HG03575 (cell line): ENCODE measurements around the gene ADGRB2.
"Not testable (repeated sequence)": the region's sequence is repeated elsewhere in the genome, so short reads cannot be mapped to it uniquely, and the experiment has no call there.

ENCODE experiments used
- ATAC-seq: cut with Tn5 transposase; IDR thresholded peaks from one replicate; pipeline ENCODE4 v1.9.1; 2021; ENCODE audit not compliant: unreplicated experiment, insufficient number of reproducible peaks, low FRiP score; ENCODE audit errors: extremely low read depth

Gene ADGRB2

DNA sequence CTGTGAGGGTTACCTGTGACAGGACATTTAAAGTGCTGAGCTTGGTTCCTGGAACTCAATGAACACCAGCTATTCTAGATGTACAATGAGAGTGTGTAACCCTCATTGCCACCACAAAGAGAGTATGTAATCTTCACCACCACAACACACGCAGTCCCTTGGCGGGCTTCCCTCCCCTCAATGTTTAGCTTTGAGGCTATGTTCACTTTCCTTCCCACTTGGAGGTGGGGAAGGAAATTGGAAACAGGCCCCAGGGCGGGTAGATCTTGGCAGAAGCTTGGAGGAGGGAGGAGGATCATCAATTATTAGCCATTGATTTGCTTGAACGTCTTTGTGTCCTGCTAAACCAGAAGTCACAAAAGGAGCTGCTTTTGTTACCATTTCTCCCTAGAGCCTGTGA is 52.1 kb downstream of the ADGRB2 start:
- no peak for ATAC-seq

DNA sequence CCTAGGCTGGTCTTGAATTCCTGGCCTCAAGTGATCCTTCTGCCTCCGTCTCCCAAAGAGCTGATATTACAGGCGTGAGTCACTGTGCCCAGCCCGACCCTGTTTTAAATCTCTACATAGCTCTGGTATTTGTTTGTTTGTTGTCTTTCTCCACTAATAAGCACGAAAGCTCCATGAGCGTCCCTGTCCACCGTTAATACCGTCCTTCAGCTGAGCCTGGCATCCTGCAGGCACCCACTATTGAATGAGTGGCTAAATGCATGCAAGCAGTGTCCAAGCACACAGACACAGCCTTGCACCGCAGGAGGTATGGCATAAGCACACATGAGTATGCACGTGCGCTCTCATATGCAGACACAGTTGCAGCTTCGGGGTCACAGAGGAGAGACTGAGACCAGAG is 55.8 kb downstream of the ADGRB2 start:
- ATAC-seq = no peak

DNA sequence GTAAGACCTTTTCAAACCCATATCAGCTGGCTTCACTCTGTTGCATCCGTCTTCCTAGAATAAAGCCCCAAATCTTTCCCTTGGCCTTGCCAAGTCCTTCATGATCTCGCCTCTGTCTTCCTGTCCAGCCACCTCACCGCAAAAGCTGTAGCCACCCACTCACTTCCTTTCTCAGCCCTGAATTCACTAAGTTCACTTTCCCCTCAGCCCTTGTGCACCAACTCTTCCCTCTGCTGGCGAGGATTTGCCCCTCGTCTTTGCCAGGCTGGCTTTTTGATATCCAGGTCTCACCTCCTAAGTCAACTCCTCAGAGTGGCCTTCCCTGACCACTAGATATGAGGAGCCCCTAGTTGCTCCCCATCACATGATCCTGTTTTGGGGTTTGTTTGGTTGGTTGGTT is 56.4 kb downstream of the ADGRB2 start:
- ATAC-seq = no peak

DNA sequence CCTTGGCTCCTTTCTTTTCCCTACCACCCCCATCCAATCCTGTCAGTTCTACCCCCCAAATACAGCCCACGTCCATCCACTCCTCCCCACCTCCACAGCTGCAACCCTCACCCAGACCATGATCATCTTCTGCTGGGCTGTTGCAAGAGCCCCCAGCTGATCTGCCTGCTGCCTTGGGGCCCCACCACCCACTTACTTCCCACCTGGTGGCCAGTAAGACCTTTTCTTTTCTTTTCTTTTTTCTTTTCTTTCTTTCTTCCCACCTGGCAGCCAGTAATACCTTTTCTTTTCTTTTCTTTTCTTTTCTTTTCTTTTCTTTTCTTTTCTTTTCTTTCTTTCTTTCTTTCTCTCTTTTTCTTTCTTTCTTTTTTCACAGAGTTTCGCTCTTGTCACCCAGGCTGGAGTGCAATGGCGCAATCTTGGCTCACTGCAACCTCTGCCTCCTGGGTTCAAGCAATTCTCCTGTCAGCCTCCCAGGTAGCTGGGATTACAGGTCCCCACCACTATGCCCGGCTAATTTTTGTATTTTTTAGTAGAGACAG is 57.0 kb downstream of the ADGRB2 start:
- not testable (repeated sequence) for ATAC-seq

- ATAC-seq = no peak
These were observed 57.6 kb downstream of the ADGRB2 start for GRCh38 chr1:31706384-31707058.

GRCh38 chr1:31705080-31705866 is 58.9 kb downstream of the ADGRB2 start:
- no peak for ATAC-seq

DNA sequence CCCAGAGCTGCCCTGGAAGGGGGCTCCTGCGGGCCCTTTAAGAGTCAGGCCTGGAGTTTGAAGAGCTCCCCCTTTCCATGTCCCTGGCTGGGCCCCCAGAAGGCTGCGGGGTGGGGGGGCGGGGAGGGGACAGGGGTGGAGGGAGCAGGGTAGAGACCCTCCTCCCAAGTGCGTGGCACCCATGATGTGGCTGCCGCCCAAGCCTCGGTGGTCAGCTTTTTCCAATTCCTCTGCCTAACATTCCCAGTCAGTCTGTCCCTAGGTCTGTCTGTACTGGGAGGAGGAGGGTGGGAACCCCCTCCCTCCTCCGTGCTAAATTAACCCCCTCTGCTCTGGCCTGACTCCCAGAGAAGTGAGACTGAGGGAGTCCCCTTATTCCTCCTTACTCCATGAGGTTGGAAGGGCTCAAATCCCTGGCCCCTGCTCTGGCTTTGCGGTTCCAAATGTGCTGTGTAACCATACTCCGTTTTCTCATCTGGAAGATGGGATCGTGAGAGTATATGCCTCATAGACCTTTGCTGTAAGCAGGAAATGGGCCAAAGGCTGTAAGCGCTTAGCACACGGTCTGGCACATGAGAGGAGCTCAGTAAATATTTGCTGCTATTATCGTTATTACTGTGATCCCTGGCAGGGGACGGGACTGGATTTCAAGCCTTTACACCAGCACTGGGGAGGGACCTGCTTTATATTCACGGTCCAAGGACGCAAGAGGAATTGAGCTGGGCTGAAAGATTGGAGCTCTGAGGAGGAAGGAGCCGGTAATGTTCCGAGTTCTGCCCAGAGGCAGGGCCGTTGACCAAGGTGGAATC is 59.7 kb downstream of the ADGRB2 start:
- ATAC-seq = no peak

DNA sequence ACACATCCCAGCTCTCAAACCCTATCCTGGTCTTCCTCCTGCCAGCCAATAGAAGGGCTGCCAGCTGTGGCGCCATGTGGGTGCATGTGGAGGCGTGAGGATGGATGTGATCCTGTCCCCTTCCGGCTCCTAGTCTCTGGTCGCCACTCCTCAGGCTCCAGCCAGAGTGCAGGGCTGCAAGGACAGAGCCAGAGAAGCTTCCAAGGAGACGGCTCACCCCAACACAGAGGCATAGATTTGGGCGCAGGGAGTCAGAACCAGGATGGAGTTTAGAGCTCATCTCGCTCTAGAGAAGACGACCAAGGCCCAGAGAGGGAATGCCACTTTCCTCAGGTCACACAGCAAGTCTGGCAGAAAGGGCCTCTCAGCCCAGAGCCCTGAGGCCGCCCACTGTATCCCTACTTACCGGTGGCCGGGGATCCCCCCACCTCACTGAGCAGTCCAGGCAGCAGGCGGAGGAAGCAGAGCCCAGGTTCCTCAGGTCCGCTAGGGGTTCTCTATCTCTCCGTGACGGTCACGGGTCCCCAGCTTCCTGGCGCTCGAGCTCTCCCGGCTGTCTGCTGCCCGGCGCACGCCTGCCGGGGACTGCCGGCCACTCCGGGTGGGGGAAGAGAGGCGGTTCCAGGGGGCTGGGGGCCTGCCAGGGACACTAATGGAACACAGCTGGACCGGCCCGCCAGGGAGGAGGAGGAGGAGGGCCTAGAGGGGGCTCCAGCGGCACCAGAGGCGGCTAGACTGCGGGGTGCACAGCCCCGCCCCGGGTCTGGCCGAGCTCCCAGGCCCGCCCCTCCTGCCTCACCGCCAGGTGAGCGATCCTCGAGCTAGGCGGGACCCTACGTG is 60.5 kb downstream of the ADGRB2 start, which contains the start of gene COL16A1:
COL16A1 (minus strand) TSS at position 587 of the 840 bp plus-strand sequence. CDS start 1,824 bp downstream, outside the sequence.
- no peak for ATAC-seq

GRCh38 chr1:31702836-31703404 is 61.2 kb downstream of the ADGRB2 start:
- ATAC-seq = no peak

DNA sequence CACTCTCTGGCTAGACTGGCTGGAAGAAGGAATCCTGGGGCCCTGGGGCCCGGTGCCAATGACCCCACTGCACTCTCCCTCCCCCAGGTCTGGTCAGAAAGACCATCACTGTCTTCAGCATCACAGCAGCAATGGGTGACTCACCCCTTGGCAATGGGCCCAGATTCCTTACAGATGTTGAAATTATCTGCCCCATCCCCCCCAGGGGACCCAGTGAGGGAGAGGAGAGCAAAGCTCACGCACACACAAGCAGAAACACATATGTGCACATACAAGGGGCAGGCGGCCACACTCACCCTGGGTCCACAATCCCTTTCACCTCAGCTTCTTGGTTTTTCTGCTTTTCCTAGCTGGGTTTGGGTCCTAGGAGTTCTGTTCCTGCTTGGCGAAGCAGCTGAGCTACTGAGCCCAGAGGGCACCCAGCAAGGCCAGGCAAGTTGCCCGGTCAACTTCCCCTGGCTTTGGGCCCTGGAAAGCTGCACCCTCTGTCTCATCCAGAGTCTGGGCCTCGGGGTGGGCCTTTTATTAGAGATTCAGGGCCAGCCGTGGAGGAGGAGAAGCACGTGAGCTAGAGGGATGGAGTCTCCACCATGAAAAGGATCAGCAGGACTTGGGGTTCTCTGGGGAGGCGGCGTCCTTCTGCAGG is 62.9 kb downstream of the ADGRB2 start:
- no peak for ATAC-seq

DNA sequence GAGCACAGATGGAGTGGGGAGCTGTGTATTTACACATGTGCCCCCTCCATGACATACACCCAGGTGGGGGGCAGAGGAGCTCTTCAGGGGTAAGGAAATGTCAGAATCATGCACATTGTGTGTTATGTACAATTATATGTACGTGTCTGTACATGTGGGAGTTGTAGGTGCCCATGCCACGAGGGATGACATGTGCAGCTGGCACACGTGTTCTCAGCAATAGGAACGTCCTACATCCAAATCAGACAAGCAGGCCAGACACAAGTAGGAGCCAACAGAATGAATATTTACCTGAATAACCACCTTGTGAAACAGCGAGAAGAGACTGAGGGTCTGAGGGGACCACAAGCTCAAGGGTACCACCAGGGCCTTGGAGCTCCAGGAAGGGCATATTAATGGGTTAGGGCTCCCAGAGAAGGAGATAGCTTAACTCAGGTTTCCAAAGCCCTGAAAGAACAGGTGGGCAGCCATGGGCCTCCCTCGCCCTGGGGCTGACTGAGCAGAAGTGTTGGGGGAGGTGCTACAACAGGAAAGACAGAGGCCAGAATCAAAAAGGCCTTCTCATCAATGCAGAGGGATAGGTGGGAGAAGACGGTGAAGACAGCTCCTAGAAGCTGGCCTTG is 63.6 kb downstream of the ADGRB2 start:
- ATAC-seq = no peak

DNA sequence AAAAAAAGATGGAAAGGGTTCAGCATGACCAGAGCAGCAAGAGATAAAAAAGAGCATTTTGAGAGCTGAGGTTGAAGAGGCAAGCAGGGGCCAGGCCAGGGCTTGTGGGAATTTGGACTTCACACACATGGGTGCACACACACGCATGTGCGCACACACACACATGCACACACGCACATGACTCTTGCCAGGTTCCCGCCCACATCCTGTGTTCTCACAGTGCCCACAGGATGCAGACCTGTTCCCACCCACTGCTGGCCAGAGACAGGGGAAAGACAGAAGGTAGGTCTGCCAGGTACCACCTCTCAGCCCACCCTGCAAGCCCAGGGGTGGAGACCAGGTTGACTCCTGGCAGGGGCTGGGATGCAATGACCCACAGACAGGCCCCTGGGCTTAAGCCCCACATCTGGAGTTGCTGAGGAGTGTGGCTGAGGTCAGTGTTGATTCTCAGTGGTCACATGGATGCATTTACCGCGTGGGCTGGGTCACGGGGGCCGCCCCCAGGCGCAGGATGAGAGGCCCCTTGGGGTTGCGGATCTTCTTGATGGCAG is 64.7 kb downstream of the ADGRB2 start:
- ATAC-seq = no peak

DNA sequence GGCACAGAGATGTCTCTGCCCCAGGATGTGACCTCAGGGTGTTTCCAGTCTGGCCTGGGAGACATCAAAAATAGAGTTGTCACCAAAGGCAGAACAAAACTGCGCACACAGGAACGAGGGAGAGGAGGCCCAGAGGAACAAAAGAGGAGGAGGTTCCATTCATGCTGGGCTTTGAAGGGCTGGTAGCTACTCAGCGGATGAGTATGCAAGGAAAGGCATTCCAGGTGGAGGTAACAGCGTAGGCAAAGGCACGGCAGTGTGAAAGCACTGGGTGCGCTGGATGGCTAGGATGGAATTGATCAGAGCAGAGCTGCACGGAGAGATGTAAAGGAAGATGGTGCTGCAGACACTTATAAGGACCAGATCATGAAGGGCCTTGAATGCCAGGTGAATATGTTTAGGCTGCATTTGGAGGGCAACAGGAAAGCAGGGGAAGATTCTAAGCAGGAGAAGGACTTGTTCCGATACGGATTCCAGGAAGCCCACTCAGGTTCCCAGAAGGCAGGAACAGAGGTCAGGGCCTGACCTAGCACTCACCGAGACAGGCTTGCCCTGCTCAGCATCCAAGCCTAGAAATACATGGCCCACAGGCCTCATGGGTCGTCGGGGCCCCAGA is 66.7 kb downstream of the ADGRB2 start:
- no peak for ATAC-seq

DNA sequence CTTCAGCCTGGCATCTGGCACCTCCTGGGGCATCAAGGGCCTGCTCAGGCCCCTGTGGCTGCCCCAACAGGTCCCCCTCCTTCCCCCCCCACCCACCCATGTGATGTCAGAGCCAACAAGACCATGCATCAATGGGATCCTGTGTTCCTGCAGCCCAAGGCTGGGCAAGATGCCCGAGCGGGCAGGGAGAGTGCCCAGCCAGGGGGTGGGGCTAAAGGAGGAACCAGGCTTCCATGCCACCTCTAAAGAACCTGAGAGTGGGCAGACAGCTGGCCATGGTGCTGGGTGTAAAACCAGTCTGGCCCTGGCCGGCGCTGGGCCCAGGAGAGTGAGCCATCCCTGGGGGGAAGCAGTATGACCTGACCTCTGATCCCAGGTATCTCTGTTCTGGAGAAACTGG is 67.9 kb downstream of the ADGRB2 start:
- ATAC-seq = no peak

DNA sequence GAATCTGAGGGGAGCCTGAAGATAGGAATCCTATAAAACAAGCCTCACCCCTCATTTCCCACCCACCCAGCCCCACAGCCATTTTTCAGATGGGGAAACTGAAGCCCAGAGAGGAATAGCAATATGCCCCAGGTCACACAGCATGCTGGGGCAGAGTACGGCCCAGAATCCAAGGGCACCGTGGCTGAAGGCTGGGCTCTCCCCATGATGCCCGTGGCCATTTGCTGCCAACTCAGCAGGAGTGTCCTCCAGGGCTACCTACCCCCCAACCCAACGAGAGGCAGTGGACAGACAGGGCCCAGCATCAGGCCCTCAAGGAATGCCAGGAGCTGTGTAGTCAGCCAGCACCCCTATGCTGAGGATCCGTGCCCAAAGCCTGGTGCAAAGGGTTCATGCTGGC is 68.8 kb downstream of the ADGRB2 start:
- no peak for ATAC-seq

DNA sequence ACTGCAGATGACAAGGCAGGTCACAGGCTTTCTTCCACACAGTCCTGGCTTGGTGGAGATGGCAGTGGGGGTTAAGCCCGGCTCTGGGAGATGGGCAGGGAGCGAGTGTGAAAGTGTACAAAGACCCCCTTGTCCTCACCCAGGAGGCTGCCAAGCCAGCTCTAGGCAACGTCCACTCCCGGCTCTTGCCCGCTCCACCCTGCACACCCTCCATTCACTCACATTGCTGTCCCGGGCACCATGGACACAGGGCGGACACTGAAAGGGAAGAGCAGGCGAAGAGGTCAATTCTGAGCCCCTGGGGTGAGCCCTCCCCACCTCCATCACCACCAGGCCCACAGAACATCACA is 69.2 kb downstream of the ADGRB2 start:
- ATAC-seq = no peak
